K562 (cell line): ENCODE measurements around the gene HSPA1B. TPM values are rescaled to one million over a fixed set of nuclear protein-coding genes. Genes with fewer than 3 reads are reported as not detected.

Experiments used
- ARID2 ChIP-seq: fragments of 450-650 bp; IDR thresholded peaks from 2 replicates; pipeline ENCODE4 v1.6.1; 2017; ENCODE audit warnings: antibody characterized with exemption, mild to moderate bottlenecking
- EP300 ChIP-seq: IDR thresholded peaks from 2 replicates; pipeline ENCODE4 v1.6.1; 2012; ENCODE audit warnings: low read length, improper control_type of control experiment
- HDAC2 ChIP-seq: fragments of 450-650 bp; IDR thresholded peaks from 2 replicates; pipeline ENCODE4 v1.6.1; 2016; ENCODE audit warnings: mild to moderate bottlenecking
- HDGF ChIP-seq: fragments of 450-650 bp; IDR thresholded peaks from 2 replicates; pipeline ENCODE4 v1.6.1; 2016
- HMGN3 ChIP-seq: IDR thresholded peaks from 2 replicates; pipeline ENCODE4 v1.6.1; 2011; ENCODE audit warnings: borderline replicate concordance, low read depth, mild to moderate bottlenecking, mixed read lengths, low read length; ENCODE audit not compliant: insufficient read length; ENCODE audit errors: extremely low read depth
- MYNN ChIP-seq, 2 experiments: sonication (generic); formaldehyde crosslinking in 1 of 2; IDR thresholded peaks; 2 replicates each; pipeline versions ENCODE4 v1.5.0 to v1.6.1; 2016 to 2020; ENCODE audit warnings: antibody characterized with exemption in 1 of 2, missing genetic modification reagents in 1 of 2
- NONO ChIP-seq, 2 experiments: fragments of 200-400 bp in 1 of 2; fragments of 450-650 bp in 1 of 2; formaldehyde crosslinking in 1 of 2; IDR thresholded peaks; 2 replicates each; pipeline ENCODE4 v1.6.1; 2017; ENCODE audit warnings: low read depth in 2 of 2, mild to moderate bottlenecking in 2 of 2, moderate library complexity in 2 of 2, low read length in 1 of 2
- PHB2 ChIP-seq: fragments of 450-650 bp; IDR thresholded peaks from 2 replicates; pipeline ENCODE4 v1.6.1; 2017; ENCODE audit warnings: low read depth
- POLR2AphosphoS5 ChIP-seq: IDR thresholded peaks from 2 replicates; pipeline ENCODE4 v1.6.1; 2011; ENCODE audit warnings: mild to moderate bottlenecking, low read depth, low read length, moderate library complexity; ENCODE audit not compliant: control insufficient read depth, insufficient read depth
- SMAD3 ChIP-seq: fragments of 450-650 bp; formaldehyde crosslinking; conservative IDR thresholded peaks from 2 replicates; pipeline ENCODE4 v1.4.0; 2020; ENCODE audit warnings: mild to moderate bottlenecking
- SOX6 ChIP-seq: fragments of 450-650 bp; IDR thresholded peaks from 2 replicates; pipeline ENCODE4 v1.6.1; 2014; ENCODE audit warnings: mild to moderate bottlenecking
- ZBTB7A ChIP-seq: IDR thresholded peaks from 2 replicates; pipeline ENCODE4 v1.6.1; 2011; ENCODE audit warnings: low read depth, mild to moderate bottlenecking, low read length, moderate library complexity, borderline replicate concordance; ENCODE audit not compliant: control insufficient read depth
- ZNF175 ChIP-seq: fragments of 200-800 bp; sonication (Bioruptor generic); IDR thresholded peaks from 2 replicates; pipeline ENCODE4 v1.6.1; 2016; ENCODE audit warnings: low read depth, mild to moderate bottlenecking, missing genetic modification characterization, missing compliant biosample characterization
- ZNF384 ChIP-seq: IDR thresholded peaks from 2 replicates; pipeline ENCODE4 v1.6.1; 2012; ENCODE audit warnings: low read depth, low read length, improper control_type of control experiment
- ZNF830 ChIP-seq: fragments of 250-450 bp; sonication (Bioruptor Pico); IDR thresholded peaks from 2 replicates; pipeline ENCODE4 v1.5.0; 2021; ENCODE audit warnings: mild to moderate bottlenecking
- polyA plus RNA-seq, 8 experiments: library from polyadenylated mRNA; depleted of rRNA in 4 of 8; stranded (reverse) in 5 of 8; unstranded in 3 of 8; fragments of >200 nt; fragmentation: Nextera tagmentation in 2 of 8; fragmentation: Illumina TruSeq in 1 of 8; extraction: Ambion mirVana in 2 of 8; extraction: Trizol in 1 of 8; gene quantifications; 2 replicates each; pipeline versions ENCODE4 v1.2.1 to v1.2.3, GENCODE V29; 2011 to 2014; ENCODE audit warnings: inconsistent platforms in 1 of 8, missing spikeins in 1 of 8
- total RNA-seq, 7 experiments: library from RNA; depleted of rRNA in 6 of 7; stranded (reverse); fragments of >200 nt in 6 of 7; fragmentation: Illumina TruSeq in 2 of 7; extraction: Trizol in 2 of 7; gene quantifications; 2 replicates each; pipeline versions ENCODE4 v1.2.1 to v1.2.3, GENCODE V29; 2011 to 2021; ENCODE audit warnings: low replicate concordance in 1 of 7
- TF ChIP-seq, protein P1 (sequence below): fragments of 450-650 bp; IDR thresholded peaks from 2 replicates; pipeline ENCODE4 v1.6.1; 2018; ENCODE audit not compliant: partially characterized antibody
- TF ChIP-seq, protein P2 (sequence below): fragments of 450-650 bp; formaldehyde crosslinking; IDR thresholded peaks from 2 replicates; pipeline ENCODE4 v1.4.0; 2020; ENCODE audit warnings: mild to moderate bottlenecking, moderate library complexity
- TF ChIP-seq, protein P3 (sequence below), 2 experiments: fragments of 450-650 bp; IDR thresholded peaks; 2 replicates each; pipeline ENCODE4 v1.6.1; 2018; ENCODE audit warnings: mild to moderate bottlenecking in 2 of 2, low read depth in 1 of 2; ENCODE audit not compliant: partially characterized antibody in 2 of 2

HSPA1B gene
- total and polyA plus RNA-seq, 9 of the 15 experiments (the other 6 are each of a cell fraction or from before 2014, with no cell fraction given) = 0.27 to 227 (median 51.2) TPM

DNA sequence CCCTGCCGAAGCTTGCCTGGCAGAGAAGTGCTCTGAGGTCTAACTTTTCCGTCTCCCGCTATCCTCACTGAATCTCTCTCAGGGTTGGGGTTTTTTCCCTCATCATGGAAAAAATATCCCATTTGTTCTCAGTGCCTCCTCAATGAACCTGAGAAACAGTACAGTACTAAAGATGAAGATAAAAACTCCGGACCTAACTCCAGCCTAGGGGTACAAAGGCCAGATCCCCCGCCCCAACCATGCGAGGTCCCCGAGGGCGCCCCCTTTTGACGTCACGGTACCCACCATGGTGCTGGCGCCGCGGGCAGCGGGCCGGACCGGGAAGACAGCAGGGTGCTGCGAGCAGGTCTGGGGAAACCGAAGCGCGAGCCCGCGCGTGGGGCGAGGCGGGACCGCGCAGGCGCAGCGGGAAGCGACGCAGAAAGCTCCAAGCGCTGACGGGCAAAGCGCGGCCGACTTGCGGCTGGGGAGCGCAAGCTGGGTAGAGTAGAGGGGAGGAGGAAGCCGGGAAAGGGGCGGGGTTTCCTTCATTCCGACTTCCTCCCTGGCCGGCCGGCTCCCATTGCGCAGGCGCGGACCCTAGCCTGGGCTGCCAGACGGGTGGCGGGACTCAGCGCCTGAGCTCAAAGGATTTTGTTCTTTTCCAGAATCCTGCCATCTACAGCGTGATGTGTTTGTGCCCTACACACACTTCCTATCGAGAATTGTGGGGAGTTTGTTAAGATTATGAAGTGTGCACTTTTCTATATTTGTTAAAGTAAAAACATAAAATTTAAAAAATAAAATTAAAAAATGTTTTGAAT, 20.9 kb upstream of the HSPA1B start, which contains the start of gene LSM2 (continued):
- TF ChIP-seq, protein P1, sequence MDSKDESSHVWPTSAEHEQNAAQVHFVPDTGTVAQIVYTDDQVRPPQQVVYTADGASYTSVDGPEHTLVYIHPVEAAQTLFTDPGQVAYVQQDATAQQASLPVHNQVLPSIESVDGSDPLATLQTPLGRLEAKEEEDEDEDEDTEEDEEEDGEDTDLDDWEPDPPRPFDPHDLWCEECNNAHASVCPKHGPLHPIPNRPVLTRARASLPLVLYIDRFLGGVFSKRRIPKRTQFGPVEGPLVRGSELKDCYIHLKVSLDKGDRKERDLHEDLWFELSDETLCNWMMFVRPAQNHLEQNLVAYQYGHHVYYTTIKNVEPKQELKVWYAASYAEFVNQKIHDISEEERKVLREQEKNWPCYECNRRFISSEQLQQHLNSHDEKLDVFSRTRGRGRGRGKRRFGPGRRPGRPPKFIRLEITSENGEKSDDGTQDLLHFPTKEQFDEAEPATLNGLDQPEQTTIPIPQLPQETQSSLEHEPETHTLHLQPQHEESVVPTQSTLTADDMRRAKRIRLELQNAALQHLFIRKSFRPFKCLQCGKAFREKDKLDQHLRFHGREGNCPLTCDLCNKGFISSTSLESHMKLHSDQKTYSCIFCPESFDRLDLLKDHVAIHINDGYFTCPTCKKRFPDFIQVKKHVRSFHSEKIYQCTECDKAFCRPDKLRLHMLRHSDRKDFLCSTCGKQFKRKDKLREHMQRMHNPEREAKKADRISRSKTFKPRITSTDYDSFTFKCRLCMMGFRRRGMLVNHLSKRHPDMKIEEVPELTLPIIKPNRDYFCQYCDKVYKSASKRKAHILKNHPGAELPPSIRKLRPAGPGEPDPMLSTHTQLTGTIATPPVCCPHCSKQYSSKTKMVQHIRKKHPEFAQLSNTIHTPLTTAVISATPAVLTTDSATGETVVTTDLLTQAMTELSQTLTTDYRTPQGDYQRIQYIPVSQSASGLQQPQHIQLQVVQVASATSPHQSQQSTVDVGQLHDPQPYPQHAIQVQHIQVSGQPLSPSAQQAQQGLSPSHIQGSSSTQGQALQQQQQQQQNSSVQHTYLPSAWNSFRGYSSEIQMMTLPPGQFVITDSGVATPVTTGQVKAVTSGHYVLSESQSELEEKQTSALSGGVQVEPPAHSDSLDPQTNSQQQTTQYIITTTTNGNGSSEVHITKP = peak; percentile 74
- peak; percentile 93 for TF ChIP-seq POLR2AphosphoS5
- TF ChIP-seq, protein P2, sequence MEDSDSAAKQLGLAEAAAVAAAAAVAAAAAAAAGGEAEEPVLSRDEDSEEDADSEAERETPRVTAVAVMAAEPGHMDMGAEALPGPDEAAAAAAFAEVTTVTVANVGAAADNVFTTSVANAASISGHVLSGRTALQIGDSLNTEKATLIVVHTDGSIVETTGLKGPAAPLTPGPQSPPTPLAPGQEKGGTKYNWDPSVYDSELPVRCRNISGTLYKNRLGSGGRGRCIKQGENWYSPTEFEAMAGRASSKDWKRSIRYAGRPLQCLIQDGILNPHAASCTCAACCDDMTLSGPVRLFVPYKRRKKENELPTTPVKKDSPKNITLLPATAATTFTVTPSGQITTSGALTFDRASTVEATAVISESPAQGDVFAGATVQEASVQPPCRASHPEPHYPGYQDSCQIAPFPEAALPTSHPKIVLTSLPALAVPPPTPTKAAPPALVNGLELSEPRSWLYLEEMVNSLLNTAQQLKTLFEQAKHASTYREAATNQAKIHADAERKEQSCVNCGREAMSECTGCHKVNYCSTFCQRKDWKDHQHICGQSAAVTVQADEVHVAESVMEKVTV (CRISPR knock-in tag) = peak; percentile 55; the same call in 1 of the 2 replicates
- peak; percentile 17; the same call in 1 of the 2 replicates for TF ChIP-seq ZNF175 (CRISPR knock-in tag)
- peak; percentile 55; the same call in 1 of the 2 replicates for TF ChIP-seq SOX6
- peak; percentile 32; the same call in 1 of the 2 replicates for TF ChIP-seq EP300
- TF ChIP-seq HDGF = no peak
- no peak; the same call in 1 of the 2 replicates for TF ChIP-seq ZNF384
- peak; percentile 68 for TF ChIP-seq SMAD3 (CRISPR knock-in tag)
- TF ChIP-seq ZNF830 (CRISPR knock-in tag) = no peak
- TF ChIP-seq HDAC2 = peak; percentile 85
- peak; percentile 53; the same call in 1 of the 2 replicates for TF ChIP-seq MYNN (IDR thresholded peaks at IDR 0.05)
- no peak for TF ChIP-seq MYNN (CRISPR knock-in tag; IDR thresholded peaks at IDR 0.05)
- TF ChIP-seq ARID2 = peak; percentile 58; the same call in 1 of the 2 replicates
- TF ChIP-seq PHB2 = no peak
- TF ChIP-seq HMGN3 = peak; percentile 98
- peak in 1 of 2 experiments; percentile 44; a peak in 1 of 4 replicates for TF ChIP-seq NONO (IDR thresholded peaks at IDR 0.05; ENCODE audit: low read depth in 2 of 2, low read length in 1 of 2)
- peak; percentile 97 for TF ChIP-seq ZBTB7A
- TF ChIP-seq, protein P3, sequence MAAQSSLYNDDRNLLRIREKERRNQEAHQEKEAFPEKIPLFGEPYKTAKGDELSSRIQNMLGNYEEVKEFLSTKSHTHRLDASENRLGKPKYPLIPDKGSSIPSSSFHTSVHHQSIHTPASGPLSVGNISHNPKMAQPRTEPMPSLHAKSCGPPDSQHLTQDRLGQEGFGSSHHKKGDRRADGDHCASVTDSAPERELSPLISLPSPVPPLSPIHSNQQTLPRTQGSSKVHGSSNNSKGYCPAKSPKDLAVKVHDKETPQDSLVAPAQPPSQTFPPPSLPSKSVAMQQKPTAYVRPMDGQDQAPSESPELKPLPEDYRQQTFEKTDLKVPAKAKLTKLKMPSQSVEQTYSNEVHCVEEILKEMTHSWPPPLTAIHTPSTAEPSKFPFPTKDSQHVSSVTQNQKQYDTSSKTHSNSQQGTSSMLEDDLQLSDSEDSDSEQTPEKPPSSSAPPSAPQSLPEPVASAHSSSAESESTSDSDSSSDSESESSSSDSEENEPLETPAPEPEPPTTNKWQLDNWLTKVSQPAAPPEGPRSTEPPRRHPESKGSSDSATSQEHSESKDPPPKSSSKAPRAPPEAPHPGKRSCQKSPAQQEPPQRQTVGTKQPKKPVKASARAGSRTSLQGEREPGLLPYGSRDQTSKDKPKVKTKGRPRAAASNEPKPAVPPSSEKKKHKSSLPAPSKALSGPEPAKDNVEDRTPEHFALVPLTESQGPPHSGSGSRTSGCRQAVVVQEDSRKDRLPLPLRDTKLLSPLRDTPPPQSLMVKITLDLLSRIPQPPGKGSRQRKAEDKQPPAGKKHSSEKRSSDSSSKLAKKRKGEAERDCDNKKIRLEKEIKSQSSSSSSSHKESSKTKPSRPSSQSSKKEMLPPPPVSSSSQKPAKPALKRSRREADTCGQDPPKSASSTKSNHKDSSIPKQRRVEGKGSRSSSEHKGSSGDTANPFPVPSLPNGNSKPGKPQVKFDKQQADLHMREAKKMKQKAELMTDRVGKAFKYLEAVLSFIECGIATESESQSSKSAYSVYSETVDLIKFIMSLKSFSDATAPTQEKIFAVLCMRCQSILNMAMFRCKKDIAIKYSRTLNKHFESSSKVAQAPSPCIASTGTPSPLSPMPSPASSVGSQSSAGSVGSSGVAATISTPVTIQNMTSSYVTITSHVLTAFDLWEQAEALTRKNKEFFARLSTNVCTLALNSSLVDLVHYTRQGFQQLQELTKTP (IDR thresholded peaks at IDR 0.05; ENCODE audit: low read depth in 1 of 2, partially characterized antibody in 2 of 2) = peak in 1 of 2 experiments; percentile 77
